ENCODE data around the gene RCCD1. TPM values are rescaled to one million over a fixed set of nuclear protein-coding genes. Genes with fewer than 3 reads are reported as not detected.

RCCD1 gene
- total and polyA plus RNA-seq, 2 of the 8 experiments (the other 6 are each of a cell fraction or from before 2014, with no cell fraction given), result 9.9 to 18.8 TPM

GRCh38 chr15:90967206-90967605, 12.5 kb downstream of the RCCD1 start:
- ChIA-PET CTCF (ENCODE audit: partially characterized antibody) (interaction anchor here (1.0 to 1.6 kb wide), 3 partner anchors 9 to 67 kb away, joined by 3 to 6 read pairs (median 3); no protein-coding TSS in a partner anchor), POLR2A (ENCODE audit: partially characterized antibody) (interaction anchor here (1.1 to 1.2 kb wide), 3 partner anchors 16 to 77 kb away, joined by 3 to 4 read pairs (median 3); no protein-coding TSS in a partner anchor)
- Histone ChIP-seq H3K9ac (replicated peaks in 1 of 4; ENCODE audit: extremely low read depth in 1 of 4, low read depth in 3 of 4, low read length in 3 of 4) (no peak overlapping the region), H2BK15ac (ENCODE audit: low read length) (no peak overlapping the region), H4K5ac (ENCODE audit: insufficient read length, low read depth, low read length) (no peak overlapping the region), H2BK20ac (ENCODE audit: low read length) (no peak overlapping the region), H2BK120ac (replicated peaks; ENCODE audit: low read depth, low read length) (no peak overlapping the region), H2AK5ac (ENCODE audit: low read depth, low read length) (no peak overlapping the region), H3K4me3 (ENCODE audit: extremely low read depth in 1 of 4, insufficient read depth in 2 of 4, low read depth in 3 of 4, low read length in 4 of 4) (no peak overlapping the region), H2BK5ac (ENCODE audit: low read depth, low read length) (no peak overlapping the region), H3K9me3 (ENCODE audit: insufficient read depth in 2 of 2, low read depth in 1 of 2, low read length in 1 of 2) (no peaks in the 10 kb centered on the region), H4K91ac (replicated peaks; ENCODE audit: insufficient read length, low read length) (no peak overlapping the region), H3K4ac (replicated peaks; ENCODE audit: insufficient read length, low read depth, low read length) (no peak overlapping the region), H3K36me3 (ENCODE audit: control insufficient read depth in 2 of 4, insufficient read depth in 4 of 4, low read length in 3 of 4) (peaks cover 30 to 75% (median 59%) of the 10 kb centered on the region in 4 experiments), H3K27me3 (replicated peaks in 1 of 4; ENCODE audit: control insufficient read depth in 3 of 4, extremely low read depth in 1 of 4, insufficient read depth in 3 of 4, low read length in 3 of 4) (no peaks in the 10 kb centered on the region), H3K23me2 (ENCODE audit: low read depth, low read length) (no peaks in the 10 kb centered on the region), H2BK12ac (ENCODE audit: low read depth, low read length) (no peak overlapping the region), H3K56ac (replicated peaks; ENCODE audit: insufficient read length, low read depth, low read length) (no peak overlapping the region), H3K4me1 (replicated peaks in 1 of 4; ENCODE audit: control insufficient read depth in 3 of 4, insufficient read depth in 4 of 4, low read length in 3 of 4) (no peaks in the 10 kb centered on the region), H3K79me2 (ENCODE audit: control insufficient read depth in 1 of 2, insufficient read depth in 2 of 2, low read length in 2 of 2) (peaks cover 0 to 6% of the 10 kb centered on the region in 2 experiments; a peak in 1 of 4 replicates), H2AFZ (ENCODE audit: low read length) (no peak overlapping the region), H4K20me1 (replicated peaks in 1 of 2; ENCODE audit: control insufficient read depth in 1 of 2, insufficient read depth in 2 of 2, low read length in 2 of 2) (peaks cover 4 to 8% of the 10 kb centered on the region in 2 experiments), H3K14ac (ENCODE audit: insufficient read length) (no peak overlapping the region), H3K18ac (ENCODE audit: extremely low read depth, low read length) (no peak overlapping the region), H3K79me1 (ENCODE audit: low read depth, low read length) (no peaks in the 10 kb centered on the region), H3K23ac (ENCODE audit: insufficient read length) (no peak overlapping the region), H4K8ac (ENCODE audit: extremely low read depth, insufficient read depth, low read length) (no peak overlapping the region), H3K27ac (ENCODE audit: low read depth, low read length) (no peak overlapping the region), H3K4me2 (ENCODE audit: insufficient read depth in 1 of 2, low read depth in 2 of 2, low read length in 2 of 2) (no peak overlapping the region)
- no peak for TF ChIP-seq CBX8 (IDR thresholded peaks at IDR 0.05; ENCODE audit: borderline replicate concordance, low read depth, low read length)
- TF ChIP-seq POLR2A (IDR thresholded peaks at IDR 0.05; ENCODE audit: control extremely low read depth in 1 of 2, low read depth in 2 of 2, low read length in 2 of 2), result 0 out of 3 replicates have a peak, but pooled peaks of 1 of the 2 experiments have one; percentile 33
- 0 out of 2 replicates have a peak, but pooled peaks have one; percentile 39 for TF ChIP-seq POLR2AphosphoS5 (IDR thresholded peaks at IDR 0.05; ENCODE audit: low read depth, low read length)
- WGBS, 2 experiments (ENCODE audit: extremely low coverage in 1 of 2, insufficient coverage in 1 of 2, insufficient read length in 1 of 2, insufficient replicate concordance in 2 of 2, low coverage in 1 of 2, low lambda C conversion rate in 2 of 2, missing lambda C conversion rate in 1 of 2), result 97% methylated on average over 5 of the region's 5 CpGs; no CpG with 5 or more reads in 1 of the 2 experiments
- DNase-seq (ENCODE audit: low read depth in 1 of 2, low spot score in 2 of 2) (no peak), FAIRE-seq (no peak)

Data from H1 (cell line).